DOHH2 (cell line): ENCODE measurements around the gene LSS.

Experiments used
- CTCF ChIP-seq: fragments of 200-600 bp; sonication (generic); IDR thresholded peaks from one replicate; pipeline ENCODE4 v1.5.1; 2014; ENCODE audit warnings: antibody characterized with exemption, mild to moderate bottlenecking, low read depth, low read length; ENCODE audit not compliant: poor library complexity, severe bottlenecking
- EZH2phosphoT487 ChIP-seq: fragments of 200-600 bp; sonication (generic); IDR thresholded peaks from 2 replicates; pipeline ENCODE4 v1.6.1; 2017; ENCODE audit warnings: borderline replicate concordance, mild to moderate bottlenecking, antibody characterized with exemption, low read length, moderate library complexity, mixed read lengths

- TF ChIP-seq CTCF (no peak), EZH2phosphoT487 (no peak)
These were observed 41.3 kb downstream of the LSS start for GRCh38 chr21:46187261-46187660.
